Stimulated activated CD8-positive, alpha-beta memory T cell treated with anti-CD3 and anti-CD28 coated beads, Interleukin-15, amount 100 ng/mL, for 4 hours (primary cell): ENCODE measurements around the gene SSX2IP.
"Not testable (repeated sequence)": the region's sequence is repeated elsewhere in the genome, so short reads cannot be mapped to it uniquely, and the experiment has no call there.

Experiments
- DNase-seq, 2 donors: peaks; one replicate each; pipeline ENCODE4 v3.0.0-alpha.2; 2020; ENCODE audit warnings: low read depth in 2 of 2

Gene SSX2IP

GRCh38 chr1:84619383-84620102, 70.7 kb downstream of the SSX2IP start:
- DNase-seq: peak; percentile 2 to 23

- DNase-seq: no peak
Observed at GRCh38 chr1:84617349-84617748, 72.9 kb downstream of the SSX2IP start.

GRCh38 chr1:84615790-84616189, 74.5 kb downstream of the SSX2IP start:
- no peak for DNase-seq

- DNase-seq: no peak
Observed at GRCh38 chr1:84613887-84614286, 76.4 kb downstream of the SSX2IP start.

- no peak for DNase-seq
Observed at GRCh38 chr1:84613026-84613425, 77.2 kb downstream of the SSX2IP start.

GRCh38 chr1:84611796-84612195, 78.5 kb downstream of the SSX2IP start:
- DNase-seq: no peak

GRCh38 chr1:84611091-84611490, 79.2 kb downstream of the SSX2IP start:
- DNase-seq: no peak

GRCh38 chr1:84606977-84607376, 83.3 kb downstream of the SSX2IP start:
- DNase-seq: no peak

GRCh38 chr1:84605157-84605556, 85.1 kb downstream of the SSX2IP start:
- no peak for DNase-seq

- DNase-seq: no peak
Observed at GRCh38 chr1:84603941-84604830, 86.1 kb downstream of the SSX2IP start.

- no peak for DNase-seq
Observed at GRCh38 chr1:84603223-84603622, 87.0 kb downstream of the SSX2IP start.

- no peak for DNase-seq
Observed at GRCh38 chr1:84600796-84601195, 89.5 kb downstream of the SSX2IP start.

- DNase-seq: no peak
Observed at GRCh38 chr1:84598846-84599741, 91.2 kb downstream of the SSX2IP start.

- DNase-seq: no peak
Observed at GRCh38 chr1:84598418-84598817, 91.8 kb downstream of the SSX2IP start.

- no peak for DNase-seq
Observed at GRCh38 chr1:84597011-84597410, 93.2 kb downstream of the SSX2IP start.

- not testable (repeated sequence) for DNase-seq
Observed at GRCh38 chr1:84594959-84595358, 95.3 kb downstream of the SSX2IP start.
